HG03097 (cell line): ENCODE data around the gene RTCA.

Experiments
- ATAC-seq: cut with Tn5 transposase; IDR thresholded peaks from one replicate; pipeline ENCODE4 v1.9.1; 2021; ENCODE audit not compliant: unreplicated experiment, low FRiP score

RTCA gene

GRCh38 chr1:100340494-100340893 is 74.5 kb downstream of the RTCA start:
- no peak for ATAC-seq

GRCh38 chr1:100342348-100342747 is 76.3 kb downstream of the RTCA start:
- no peak for ATAC-seq
